Mononuclear cell (primary cell): ENCODE measurements around the gene SPATS2. TPM values are rescaled to one million over a fixed set of nuclear protein-coding genes. Genes with fewer than 3 reads are reported as not detected.

Experiments used
- H3K27me3 ChIP-seq: 2 replicates; pipeline ENCODE4 v1.6.0; 2011; ENCODE audit warnings: low read length, control low read depth; ENCODE audit not compliant: insufficient read depth
- H3K4me1 ChIP-seq: 2 replicates; pipeline ENCODE4 v1.5.1; 2011; ENCODE audit warnings: mild to moderate bottlenecking, low read length, control low read depth; ENCODE audit not compliant: insufficient read depth
- H3K4me3 ChIP-seq: 2 replicates; pipeline ENCODE4 v1.5.1; 2011; ENCODE audit warnings: mild to moderate bottlenecking, low read length, moderate library complexity
- H3K9me3 ChIP-seq: 2 replicates; pipeline ENCODE4 v1.5.1; 2011; ENCODE audit warnings: low read depth, mild to moderate bottlenecking, control low read depth, low read length
- total RNA-seq: library from RNA; depleted of rRNA; stranded (reverse); fragments of >200 nt; gene quantifications from one replicate; pipeline ENCODE4 v1.2.3, GENCODE V29; 2012

SPATS2 gene
- total RNA-seq, 1 donor, result 5.2 TPM

DNA sequence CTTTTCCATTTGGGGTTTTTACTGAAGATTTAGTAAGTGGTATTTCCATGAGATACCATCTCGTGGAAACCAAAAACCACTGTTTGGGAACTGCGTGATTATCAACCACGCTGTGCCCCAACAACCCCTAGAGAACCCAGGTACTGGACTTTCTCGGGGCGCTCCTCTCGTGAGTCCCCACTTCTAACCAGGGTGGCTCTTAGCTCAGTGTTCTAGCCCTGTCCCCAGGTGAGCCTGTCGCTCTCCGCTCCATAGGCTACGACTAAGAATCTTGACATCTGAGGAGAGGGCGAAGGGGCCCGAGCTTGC lies 200.0 kb downstream of the SPATS2 start:
- Histone ChIP-seq H3K4me1 (peaks cover 47% of the 10 kb centered on the region), H3K27me3 (no peaks in the 10 kb centered on the region), H3K9me3 (no peaks in the 10 kb centered on the region), H3K4me3 (peak overlapping the region; percentile 86)

DNA sequence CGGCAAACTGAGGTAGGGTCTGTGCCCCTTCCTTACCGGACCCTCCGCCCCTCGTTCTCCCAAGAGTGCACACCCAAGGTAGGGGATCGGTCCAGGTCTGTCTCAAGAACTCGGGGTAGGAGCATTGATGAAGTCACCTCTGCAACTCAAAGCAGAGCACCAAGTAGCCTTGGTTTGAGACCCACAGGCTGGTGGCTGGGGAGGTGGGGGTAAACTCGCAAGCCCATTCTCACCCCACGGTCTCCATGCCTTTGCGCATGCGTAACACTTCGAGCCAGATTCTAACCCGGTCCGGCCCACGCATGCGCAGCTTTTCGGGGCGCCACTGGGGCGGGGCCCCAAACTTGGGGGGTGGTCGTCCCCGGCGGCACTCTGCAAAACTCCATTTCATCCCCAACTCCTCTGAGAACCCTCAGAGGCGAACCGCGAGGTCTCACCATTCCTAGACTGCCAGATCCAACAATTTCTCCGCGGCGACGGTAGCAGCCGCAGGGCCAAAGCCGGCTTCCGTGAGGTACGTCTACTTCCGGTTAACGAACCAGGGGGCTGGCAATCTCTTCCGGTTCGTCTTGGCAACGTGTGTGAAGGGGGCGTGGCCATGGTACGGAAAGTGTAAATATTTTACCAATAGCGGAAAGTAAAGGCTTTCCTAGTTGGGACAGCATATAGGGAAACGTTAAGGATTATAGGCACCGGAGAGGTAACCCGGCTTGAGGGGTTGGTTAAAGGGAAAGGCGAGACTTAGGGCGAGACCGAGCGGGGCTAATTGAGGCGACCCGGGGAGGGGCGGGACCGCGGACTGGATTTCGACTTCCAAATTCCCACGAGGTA lies 200.6 kb downstream of the SPATS2 start, which contains the start of gene MCRS1:
MCRS1 (minus strand) TSS at position 532 of the 831 bp plus-strand sequence. CDS start 1,411 bp downstream, outside the sequence.
- Histone ChIP-seq H3K27me3 (no peaks in the 10 kb centered on the region), H3K4me1 (peaks cover 47% of the 10 kb centered on the region), H3K4me3 (peak within 1 kb of the TSS; percentile 86), H3K9me3 (no peaks in the 10 kb centered on the region)

DNA sequence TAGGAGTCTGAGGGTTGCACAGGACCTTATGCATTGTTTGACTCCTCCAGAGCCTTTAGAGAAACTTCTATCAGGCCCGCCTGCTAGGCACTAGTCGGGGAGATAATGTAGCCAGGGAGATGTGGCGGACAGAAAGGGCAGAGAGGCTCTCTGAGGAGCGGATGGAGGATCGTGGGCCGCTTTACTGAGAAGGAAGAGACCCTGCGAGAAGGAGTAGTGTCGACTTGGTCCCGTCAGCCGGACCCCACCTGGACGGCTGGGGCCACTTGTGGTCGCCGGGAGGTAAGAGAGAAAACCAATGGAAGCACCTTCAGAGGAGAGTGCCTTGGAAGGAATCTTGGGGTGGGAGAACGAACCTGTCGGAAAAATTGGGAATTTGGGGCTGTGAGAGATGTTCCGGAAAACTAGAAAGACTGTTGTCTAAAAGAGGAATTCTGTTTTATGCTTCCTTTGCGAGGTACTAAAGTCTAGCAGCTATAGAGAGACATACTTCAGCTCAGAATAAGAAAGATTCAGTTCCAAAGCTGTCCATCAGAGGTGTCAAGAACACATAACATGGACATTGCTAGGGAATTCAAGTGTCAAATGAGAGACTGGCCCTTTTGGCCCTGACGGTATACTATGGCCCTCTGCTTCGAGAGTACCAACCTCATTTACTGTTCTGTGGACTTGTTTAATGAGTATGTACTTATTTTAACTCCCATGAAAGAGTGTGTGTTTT lies 201.3 kb downstream of the SPATS2 start:
- peaks cover 47% of the 10 kb centered on the region for H3K4me1 ChIP-seq
- H3K4me3 ChIP-seq, result peak overlapping the region; percentile 86
- no peaks in the 10 kb centered on the region for H3K9me3 ChIP-seq
- H3K27me3 ChIP-seq, result no peaks in the 10 kb centered on the region

Other genes starting within 250 kb of the SPATS2 start
- 216 TPM for gene TUBA1B, start 236.1 kb upstream of the SPATS2 start, total RNA-seq
- 285 TPM for gene TUBA1A, start 178.4 kb upstream of the SPATS2 start, total RNA-seq
- gene TUBA1C, start 102.4 kb upstream of the SPATS2 start, total RNA-seq, result 52.3 TPM
- gene PRPH, start 72.3 kb upstream of the SPATS2 start, total RNA-seq, result not detected
- 0.31 TPM for gene TROAP, start 44.2 kb upstream of the SPATS2 start, total RNA-seq
- 0.10 TPM for gene C1QL4, start 30.3 kb upstream of the SPATS2 start, total RNA-seq
- not detected for gene DNAJC22, start 20.6 kb upstream of the SPATS2 start, total RNA-seq
- gene KCNH3, start 171.6 kb downstream of the SPATS2 start, total RNA-seq, result 2.1 TPM
- 28.1 TPM for gene MCRS1, start 200.7 kb downstream of the SPATS2 start, total RNA-seq
- gene FAM186B, start 238.2 kb downstream of the SPATS2 start, total RNA-seq, result 0.84 TPM